ENCODE measurements around the gene FABP2.
"Not testable (repeated sequence)": the region's sequence is repeated elsewhere in the genome, so short reads cannot be mapped to it uniquely, and the experiment has no call there.

FABP2 gene

GRCh38 chr4:119321921-119322687 is at the start of gene FABP2:
Gene FABP2, minus strand, starts transcription at chr4:119322138. Its CDS starts 36 bp downstream, at chr4:119322102.
- DNase-seq: no peak

- DNase-seq: not testable (repeated sequence)
Measured at GRCh38 chr4:119370951-119371683, 49.2 kb upstream of the FABP2 start.

- not testable (repeated sequence) for DNase-seq
Measured at GRCh38 chr4:119370392-119370791, 48.5 kb upstream of the FABP2 start.

- not testable (repeated sequence) for DNase-seq
Measured at GRCh38 chr4:119366802-119367201, 44.9 kb upstream of the FABP2 start.

- not testable (repeated sequence) for DNase-seq
Measured at GRCh38 chr4:119364203-119364602, 42.3 kb upstream of the FABP2 start.

GRCh38 chr4:119363372-119363771 is 41.4 kb upstream of the FABP2 start:
- not testable (repeated sequence) for DNase-seq

- not testable (repeated sequence) for DNase-seq
Measured at GRCh38 chr4:119362413-119362812, 40.5 kb upstream of the FABP2 start.

GRCh38 chr4:119359873-119360272 is 37.9 kb upstream of the FABP2 start:
- not testable (repeated sequence) for DNase-seq

- DNase-seq: not testable (repeated sequence)
Measured at GRCh38 chr4:119356796-119357195, 34.9 kb upstream of the FABP2 start.

- DNase-seq: not testable (repeated sequence)
Measured at GRCh38 chr4:119356041-119356440, 34.1 kb upstream of the FABP2 start.

GRCh38 chr4:119353364-119353763 is 31.4 kb upstream of the FABP2 start:
- DNase-seq: not testable (repeated sequence)

- not testable (repeated sequence) for DNase-seq
Measured at GRCh38 chr4:119348169-119348568, 26.2 kb upstream of the FABP2 start.

- not testable (repeated sequence) for DNase-seq
Measured at GRCh38 chr4:119343293-119343692, 21.4 kb upstream of the FABP2 start.

GRCh38 chr4:119339895-119340294 is 18.0 kb upstream of the FABP2 start:
- not testable (repeated sequence) for DNase-seq

- no peak for DNase-seq
Measured at GRCh38 chr4:119337010-119337409, 15.1 kb upstream of the FABP2 start.

GRCh38 chr4:119336332-119336979 is 14.5 kb upstream of the FABP2 start:
- DNase-seq: not testable (repeated sequence)

- DNase-seq: no peak
Measured at GRCh38 chr4:119329835-119330620, 8.1 kb upstream of the FABP2 start.

- DNase-seq: no peak
Measured at GRCh38 chr4:119328695-119329094, 6.8 kb upstream of the FABP2 start.

- DNase-seq: no peak
Measured at GRCh38 chr4:119317990-119318389, 3.9 kb downstream of the FABP2 start.

GRCh38 chr4:119315036-119315435 is 6.9 kb downstream of the FABP2 start:
- DNase-seq: no peak

GRCh38 chr4:119314356-119314755 is 7.6 kb downstream of the FABP2 start:
- DNase-seq: peak; percentile 20

GRCh38 chr4:119313237-119313636 is 8.7 kb downstream of the FABP2 start:
- DNase-seq: no peak

GRCh38 chr4:119310826-119311225 is 11.1 kb downstream of the FABP2 start:
- DNase-seq: no peak

All from NCI-H2171 (cell line).